ENCODE data around the gene IRX2. TPM values are rescaled to one million over a fixed set of nuclear protein-coding genes. Genes with fewer than 3 reads are reported as not detected.

IRX2 gene
- total and polyA plus RNA-seq, 2 donors (not counting 1 experiment from before 2014, with no cell fraction given), result not detected

GRCh38 chr5:2797981-2798380 is 46.5 kb upstream of the IRX2 start:
- intact Hi-C loops (cut with micrococcal nuclease), result no loop called here

GRCh38 chr5:2797160-2797559 is 45.7 kb upstream of the IRX2 start:
- no peak overlapping the region for H3K27ac Mint-ChIP-seq
- WGBS (ENCODE audit: insufficient coverage), result 54% methylated on average over 3 of the region's 3 CpGs
- Histone ChIP-seq H3K4me2 (replicated peaks; ENCODE audit: low read depth, low read length, poor library complexity, severe bottlenecking) (no peak overlapping the region), H3K4me3 (ENCODE audit: control extremely low read depth in 1 of 5, extremely low read depth in 1 of 5, insufficient read depth in 1 of 5, low read depth in 2 of 5, low read length in 4 of 5) (no peak overlapping the region), H2AFZ (ENCODE audit: insufficient read depth, low read depth, low read length, poor library complexity, severe bottlenecking) (no peak overlapping the region), H3K27ac (ENCODE audit: low read length in 2 of 2) (no peak overlapping the region), H3K4me1 (ENCODE audit: control insufficient read depth in 2 of 2, insufficient read depth in 2 of 2, low read length in 2 of 2) (no peaks in the 10 kb centered on the region), H3K27me3 (replicated peaks in 1 of 4; ENCODE audit: control extremely low read depth in 1 of 4, control insufficient read depth in 3 of 4, insufficient read depth in 4 of 4, low read length in 3 of 4) (no peaks in the 10 kb centered on the region), H3K79me2 (ENCODE audit: control insufficient read depth, insufficient read depth, low read length) (no peaks in the 10 kb centered on the region), H3K9me3 (ENCODE audit: control extremely low read depth in 1 of 3, control insufficient read depth in 2 of 3, insufficient read depth in 1 of 3, low read length in 2 of 3) (peaks cover 0 to 6% (median 0%) of the 10 kb centered on the region in 3 donors), H4K20me1 (ENCODE audit: control insufficient read depth, insufficient read depth, low read length, poor library complexity, severe bottlenecking) (no peaks in the 10 kb centered on the region), H3K36me3 (replicated peaks in 1 of 2; ENCODE audit: control extremely low read depth in 1 of 2, control insufficient read depth in 1 of 2, extremely low read depth in 1 of 2, insufficient read depth in 2 of 2, low read length in 1 of 2) (no peaks in the 10 kb centered on the region), H3K9ac (ENCODE audit: low read length) (no peak overlapping the region)
- POLR2A ChIA-PET, result no interaction called here
- no peak for ATAC-seq (ENCODE audit: low read depth)
- H3K4me1 Mint-ChIP-seq, result no peaks in the 10 kb centered on the region
- no peaks in the 10 kb centered on the region for H3K9me3 Mint-ChIP-seq (ENCODE audit: insufficient read depth)
- no peak for TF ChIP-seq CTCF (IDR thresholded peaks at IDR 0.05)
- no peak for TF ChIP-seq EZH2 (IDR thresholded peaks at IDR 0.05; ENCODE audit: borderline replicate concordance, insufficient read depth, low read depth, low read length, poor library complexity, severe bottlenecking)
- DNase-seq, result no peak
- CTCF ChIA-PET, result no interaction called here
- no peaks in the 10 kb centered on the region for H3K27me3 Mint-ChIP-seq
- no peak overlapping the region for H3K4me3 Mint-ChIP-seq
- intact Hi-C loops (cut with micrococcal nuclease), result no loop called here

More at GRCh38 chr5:2797981-2798380, 46.5 kb upstream of the IRX2 start:
- DNase-seq (no peak), ATAC-seq (ENCODE audit: low read depth) (no peak)
- H3K4me2 ChIP-seq (replicated peaks; ENCODE audit: low read depth, low read length, poor library complexity, severe bottlenecking), result no peak overlapping the region
- TF ChIP-seq EZH2 (IDR thresholded peaks at IDR 0.05; ENCODE audit: borderline replicate concordance, insufficient read depth, low read depth, low read length, poor library complexity, severe bottlenecking), result no peak
- TF ChIP-seq CTCF (IDR thresholded peaks at IDR 0.05), result no peak
- ChIA-PET POLR2A (no interaction called here), CTCF (no interaction called here)
- no peaks in the 10 kb centered on the region for H3K79me2 ChIP-seq (ENCODE audit: control insufficient read depth, insufficient read depth, low read length)
- Mint-ChIP-seq H3K27ac (no peak overlapping the region), H3K4me1 (no peaks in the 10 kb centered on the region), H3K9me3 (ENCODE audit: insufficient read depth) (no peaks in the 10 kb centered on the region), H3K4me3 (no peak overlapping the region), H3K27me3 (no peaks in the 10 kb centered on the region)
- no peaks in the 10 kb centered on the region for H3K27me3 ChIP-seq (replicated peaks in 1 of 4; ENCODE audit: control extremely low read depth in 1 of 4, control insufficient read depth in 3 of 4, insufficient read depth in 4 of 4, low read length in 3 of 4)
- no peak overlapping the region for H3K27ac ChIP-seq (ENCODE audit: low read length in 2 of 2)
- H3K9me3 ChIP-seq (ENCODE audit: control extremely low read depth in 1 of 3, control insufficient read depth in 2 of 3, insufficient read depth in 1 of 3, low read length in 2 of 3), result peaks cover 0 to 6% (median 0%) of the 10 kb centered on the region in 3 donors
- no peak overlapping the region for H3K9ac ChIP-seq (ENCODE audit: low read length)
- H3K4me3 ChIP-seq (ENCODE audit: control extremely low read depth in 1 of 5, extremely low read depth in 1 of 5, insufficient read depth in 1 of 5, low read depth in 2 of 5, low read length in 4 of 5), result no peak overlapping the region
- no peaks in the 10 kb centered on the region for H3K4me1 ChIP-seq (ENCODE audit: control insufficient read depth in 2 of 2, insufficient read depth in 2 of 2, low read length in 2 of 2)
- H3K36me3 ChIP-seq (replicated peaks in 1 of 2; ENCODE audit: control extremely low read depth in 1 of 2, control insufficient read depth in 1 of 2, extremely low read depth in 1 of 2, insufficient read depth in 2 of 2, low read length in 1 of 2), result no peaks in the 10 kb centered on the region
- WGBS (ENCODE audit: insufficient coverage), result 100% methylated on average over 1 of the region's 2 CpGs
- no peak overlapping the region for H2AFZ ChIP-seq (ENCODE audit: insufficient read depth, low read depth, low read length, poor library complexity, severe bottlenecking)
- no peaks in the 10 kb centered on the region for H4K20me1 ChIP-seq (ENCODE audit: control insufficient read depth, insufficient read depth, low read length, poor library complexity, severe bottlenecking)
